Keratinocyte (primary cell): ENCODE measurements around the gene OR9A2.

ENCODE experiments used
- EZH2 ChIP-seq: IDR thresholded peaks from one replicate; pipeline ENCODE4 v1.6.1; 2012; ENCODE audit warnings: inconsistent platforms, mild to moderate bottlenecking, low read length, moderate library complexity
- TF ChIP-seq, protein P1 (sequence below), 3 experiments: IDR thresholded peaks in 1 of 3; conservative IDR thresholded peaks in 1 of 3; optimal IDR thresholded peaks in 1 of 3; 2 replicates in 2 of 3; 3 replicates in 1 of 3; pipeline versions ENCODE3 to v1.5.1; 2011; ENCODE audit warnings: low read length in 3 of 3, mild to moderate bottlenecking in 3 of 3, moderate library complexity in 2 of 3, control low read depth in 1 of 3, inconsistent platforms in 1 of 3; ENCODE audit not compliant: insufficient read depth in 2 of 3; ENCODE audit errors: extremely low read depth in 1 of 3

GRCh38 chr7:143012409-143012808 lies 14.5 kb downstream of the OR9A2 start:
- TF ChIP-seq EZH2 = no peak
- TF ChIP-seq, protein P1, sequence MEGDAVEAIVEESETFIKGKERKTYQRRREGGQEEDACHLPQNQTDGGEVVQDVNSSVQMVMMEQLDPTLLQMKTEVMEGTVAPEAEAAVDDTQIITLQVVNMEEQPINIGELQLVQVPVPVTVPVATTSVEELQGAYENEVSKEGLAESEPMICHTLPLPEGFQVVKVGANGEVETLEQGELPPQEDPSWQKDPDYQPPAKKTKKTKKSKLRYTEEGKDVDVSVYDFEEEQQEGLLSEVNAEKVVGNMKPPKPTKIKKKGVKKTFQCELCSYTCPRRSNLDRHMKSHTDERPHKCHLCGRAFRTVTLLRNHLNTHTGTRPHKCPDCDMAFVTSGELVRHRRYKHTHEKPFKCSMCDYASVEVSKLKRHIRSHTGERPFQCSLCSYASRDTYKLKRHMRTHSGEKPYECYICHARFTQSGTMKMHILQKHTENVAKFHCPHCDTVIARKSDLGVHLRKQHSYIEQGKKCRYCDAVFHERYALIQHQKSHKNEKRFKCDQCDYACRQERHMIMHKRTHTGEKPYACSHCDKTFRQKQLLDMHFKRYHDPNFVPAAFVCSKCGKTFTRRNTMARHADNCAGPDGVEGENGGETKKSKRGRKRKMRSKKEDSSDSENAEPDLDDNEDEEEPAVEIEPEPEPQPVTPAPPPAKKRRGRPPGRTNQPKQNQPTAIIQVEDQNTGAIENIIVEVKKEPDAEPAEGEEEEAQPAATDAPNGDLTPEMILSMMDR (optimal IDR thresholded peaks at IDR 0.05 in 1 of 3, IDR thresholded peaks at IDR 0.05 in 1 of 3, conservative IDR thresholded peaks at IDR 0.05 in 1 of 3; ENCODE audit: extremely low read depth in 1 of 3, insufficient read depth in 2 of 3, low read length in 3 of 3) = no peak
